Measurements from ENCODE around the gene PNPLA8.

Gene PNPLA8

DNA sequence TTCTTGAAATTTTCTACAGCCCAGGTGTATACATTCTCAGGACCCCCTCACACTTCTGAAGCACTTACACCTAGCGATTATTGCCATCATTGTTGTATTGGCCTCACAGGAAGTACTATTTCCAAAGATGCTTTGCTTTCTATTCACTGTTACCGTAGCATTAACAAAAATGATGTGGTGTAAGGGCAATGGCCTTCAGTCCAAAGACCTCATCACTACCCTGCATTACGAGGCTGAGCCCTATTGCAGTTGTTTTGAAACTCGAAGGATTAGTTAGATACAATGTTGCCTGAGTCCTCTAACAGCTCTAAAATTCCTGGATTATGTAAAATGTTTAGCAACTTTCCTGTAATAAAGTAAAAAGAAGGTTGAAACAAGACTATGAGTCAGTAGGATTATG, 72.6 kb downstream of the PNPLA8 start:
- POLR2A ChIA-PET, result no interaction called here
- TF ChIP-seq, protein P1, sequence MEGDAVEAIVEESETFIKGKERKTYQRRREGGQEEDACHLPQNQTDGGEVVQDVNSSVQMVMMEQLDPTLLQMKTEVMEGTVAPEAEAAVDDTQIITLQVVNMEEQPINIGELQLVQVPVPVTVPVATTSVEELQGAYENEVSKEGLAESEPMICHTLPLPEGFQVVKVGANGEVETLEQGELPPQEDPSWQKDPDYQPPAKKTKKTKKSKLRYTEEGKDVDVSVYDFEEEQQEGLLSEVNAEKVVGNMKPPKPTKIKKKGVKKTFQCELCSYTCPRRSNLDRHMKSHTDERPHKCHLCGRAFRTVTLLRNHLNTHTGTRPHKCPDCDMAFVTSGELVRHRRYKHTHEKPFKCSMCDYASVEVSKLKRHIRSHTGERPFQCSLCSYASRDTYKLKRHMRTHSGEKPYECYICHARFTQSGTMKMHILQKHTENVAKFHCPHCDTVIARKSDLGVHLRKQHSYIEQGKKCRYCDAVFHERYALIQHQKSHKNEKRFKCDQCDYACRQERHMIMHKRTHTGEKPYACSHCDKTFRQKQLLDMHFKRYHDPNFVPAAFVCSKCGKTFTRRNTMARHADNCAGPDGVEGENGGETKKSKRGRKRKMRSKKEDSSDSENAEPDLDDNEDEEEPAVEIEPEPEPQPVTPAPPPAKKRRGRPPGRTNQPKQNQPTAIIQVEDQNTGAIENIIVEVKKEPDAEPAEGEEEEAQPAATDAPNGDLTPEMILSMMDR (IDR thresholded peaks at IDR 0.05; ENCODE audit: insufficient read depth, low read length, missing control alignments), result no peak
- H3K4me3 ChIP-seq (ENCODE audit: low read depth, low read length), result no peak overlapping the region
- DNase-seq (ENCODE audit: low read depth, low spot score), result no peak
- CTCF ChIA-PET, result interaction anchor here (1.0 to 6.0 kb wide), 7 partner anchors 10 to 275 kb away, joined by 3 to 42 read pairs (median 6); no protein-coding TSS in a partner anchor

DNA sequence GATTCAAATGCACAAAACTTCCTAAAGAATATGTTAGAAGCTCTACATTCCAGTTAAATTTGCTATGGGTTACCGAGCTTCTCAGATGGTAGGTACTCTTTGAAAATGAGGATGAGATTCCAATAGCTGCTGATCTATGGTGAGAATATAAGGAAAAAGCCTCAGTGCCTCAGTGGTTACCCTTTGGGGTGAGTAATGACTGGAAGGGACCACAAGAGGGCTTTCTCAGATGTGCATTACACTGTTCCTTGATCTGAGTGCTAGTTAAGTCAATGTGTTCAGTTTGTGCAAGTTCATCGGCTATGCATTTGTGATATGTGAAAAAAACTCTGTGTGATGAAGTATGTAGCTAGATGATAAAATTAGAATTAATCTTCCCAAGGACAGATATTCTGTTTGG, 73.2 kb downstream of the PNPLA8 start:
- ChIA-PET CTCF (interaction anchor here (0.9 to 6.0 kb wide), 11 partner anchors 10 to 274 kb away, joined by 3 to 42 read pairs (median 3); no protein-coding TSS in a partner anchor), POLR2A (no interaction called here)
- no peak overlapping the region for H3K4me3 ChIP-seq (ENCODE audit: low read depth, low read length)
- no peak for DNase-seq (ENCODE audit: low read depth, low spot score)
- TF ChIP-seq, protein P1 (IDR thresholded peaks at IDR 0.05; ENCODE audit: insufficient read depth, low read length, missing control alignments), result peak; percentile 46

DNA sequence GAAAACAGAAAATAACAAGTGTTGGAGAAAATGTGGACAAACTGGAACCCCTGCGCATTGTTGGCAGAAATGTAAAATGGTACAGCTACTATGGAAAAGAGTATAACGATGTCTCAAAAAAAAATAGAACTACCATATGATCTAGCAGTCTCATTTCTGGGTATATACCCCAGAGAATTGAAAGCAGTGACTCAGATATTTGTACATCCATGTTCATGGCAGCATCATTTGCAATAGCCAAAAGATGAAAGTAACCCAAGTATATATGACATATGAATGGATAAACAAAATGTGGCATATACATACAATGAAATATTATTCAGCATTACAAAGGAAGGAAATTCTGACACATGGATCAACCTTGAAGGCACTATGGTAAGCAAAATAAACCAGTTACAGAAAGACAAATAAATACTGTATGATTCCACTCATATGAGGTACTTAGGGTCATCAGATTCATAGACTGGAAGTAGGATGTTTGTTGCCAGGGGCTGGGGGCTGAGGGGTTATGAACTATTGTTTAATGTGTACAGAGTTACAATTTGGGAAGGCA, 74.6 kb downstream of the PNPLA8 start:
- DNase-seq (ENCODE audit: low read depth, low spot score), result no peak
- no peak overlapping the region for H3K4me3 ChIP-seq (ENCODE audit: low read depth, low read length)
- TF ChIP-seq, protein P1 (IDR thresholded peaks at IDR 0.05; ENCODE audit: insufficient read depth, low read length, missing control alignments), result no peak
- POLR2A ChIA-PET, result no interaction called here
- CTCF ChIA-PET, result no interaction called here

DNA sequence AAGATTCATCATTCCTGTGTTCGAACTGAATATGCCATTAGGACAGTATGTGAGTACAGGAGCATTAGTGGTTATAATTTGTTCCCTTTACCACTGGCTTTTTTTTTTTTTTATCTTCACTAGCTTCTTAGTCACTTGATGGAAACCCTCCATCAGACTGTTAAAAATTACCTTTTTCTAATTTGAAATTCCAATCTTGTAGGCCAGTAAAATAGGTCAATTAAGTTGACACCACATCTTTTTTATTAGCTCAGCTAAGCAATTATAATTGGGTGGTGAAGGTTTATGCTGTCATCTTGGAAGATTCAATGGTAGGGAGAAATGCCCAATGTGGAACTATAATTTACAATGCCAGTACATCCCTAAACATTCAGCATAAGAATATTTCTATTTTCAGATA, 75.8 kb downstream of the PNPLA8 start:
- ChIA-PET POLR2A (no interaction called here), CTCF (interaction anchor here (1.0 kb wide), 1 partner anchor 11 kb away, joined by 3 read pairs; no protein-coding TSS in a partner anchor)
- no peak for DNase-seq (ENCODE audit: low read depth, low spot score)
- no peak overlapping the region for H3K4me3 ChIP-seq (ENCODE audit: low read depth, low read length)
- TF ChIP-seq, protein P1 (IDR thresholded peaks at IDR 0.05; ENCODE audit: insufficient read depth, low read length, missing control alignments), result no peak

- ChIA-PET CTCF (interaction anchor here (1.0 kb wide), 1 partner anchor 12 kb away, joined by 3 read pairs; no protein-coding TSS in a partner anchor), POLR2A (no interaction called here)
- no peak for DNase-seq (ENCODE audit: low read depth, low spot score)
- no peak overlapping the region for H3K4me3 ChIP-seq (ENCODE audit: low read depth, low read length)
- TF ChIP-seq, protein P1 (IDR thresholded peaks at IDR 0.05; ENCODE audit: insufficient read depth, low read length, missing control alignments), result no peak
Observed at GRCh38 chr7:108449521-108449920, 76.4 kb downstream of the PNPLA8 start.

GRCh38 chr7:108448584-108449505, 77.1 kb downstream of the PNPLA8 start:
- DNase-seq (ENCODE audit: low read depth, low spot score), result no peak
- TF ChIP-seq, protein P1 (IDR thresholded peaks at IDR 0.05; ENCODE audit: insufficient read depth, low read length, missing control alignments), result no peak
- no peak overlapping the region for H3K4me3 ChIP-seq (ENCODE audit: low read depth, low read length)
- POLR2A ChIA-PET, result no interaction called here
- CTCF ChIA-PET, result no interaction called here

All from AG04449 (cell line).